Activated B cell treated with CpG ODN at 0.5 μM for 24 hours (primary cell): ENCODE measurements around the gene WDR38. TPM values are rescaled to one million over a fixed set of nuclear protein-coding genes. Genes with fewer than 3 reads are reported as not detected.

Experiments used
- ATAC-seq: fragments of 200-7000 bp; cut with Tn5 transposase; one replicate; pipeline ENCODE4 v1.10.0; 2021; ENCODE audit warnings: low read depth, mild to moderate bottlenecking, moderate library complexity
- CTCF ChIA-PET: fragments of 350-600 bp; sonication (Branson Sonifier 250); formaldehyde crosslinking; loops from one replicate; lab custom pipeline; 2021; ENCODE audit warnings: antibody characterized with exemption; lab: Charles Lee
- POLR2A ChIA-PET: fragments of 350-600 bp; sonication (Branson Sonifier 250); formaldehyde crosslinking; loops from one replicate; lab custom pipeline; 2021; ENCODE audit warnings: antibody characterized with exemption; lab: Charles Lee
- DNase-seq: peaks from one replicate; pipeline ENCODE4 v3.0.0; 2022
- H3K27ac Mint-ChIP-seq: one replicate; pipeline ENCODE4 v1.8.0; 2020; ENCODE audit warnings: mixed read lengths
- H3K27me3 Mint-ChIP-seq: one replicate; pipeline ENCODE4 v1.8.0; 2021; ENCODE audit warnings: mixed read lengths
- H3K36me3 Mint-ChIP-seq: one replicate; pipeline ENCODE4 v1.8.0; 2021; ENCODE audit warnings: low read depth, mixed read lengths
- H3K4me1 Mint-ChIP-seq: one replicate; pipeline ENCODE4 v1.8.0; 2021; ENCODE audit warnings: mixed read lengths
- H3K4me3 Mint-ChIP-seq: one replicate; pipeline ENCODE4 v1.8.0; 2020; ENCODE audit warnings: mild to moderate bottlenecking, mixed read lengths
- H3K9me3 Mint-ChIP-seq: one replicate; pipeline ENCODE4 v1.8.0; 2020; ENCODE audit warnings: mixed read lengths
- CTCF ChIP-seq: fragments of 200-600 bp; IDR thresholded peaks from one replicate; pipeline ENCODE4 v1.8.0; 2022; ENCODE audit warnings: antibody characterized with exemption, mild to moderate bottlenecking
- intact Hi-C: fragments of 100-400 bp; cut with micrococcal nuclease; formaldehyde crosslinking; loops from one replicate; pipeline ENCODE4 v1.15.1; 2024
- total RNA-seq: library from RNA; stranded (reverse); gene quantifications from 2 replicates; pipeline ENCODE4 v1.2.3, GENCODE V29; 2022

The WDR38 gene
- total RNA-seq, 1 donor from 2014 or later: not detected

DNA sequence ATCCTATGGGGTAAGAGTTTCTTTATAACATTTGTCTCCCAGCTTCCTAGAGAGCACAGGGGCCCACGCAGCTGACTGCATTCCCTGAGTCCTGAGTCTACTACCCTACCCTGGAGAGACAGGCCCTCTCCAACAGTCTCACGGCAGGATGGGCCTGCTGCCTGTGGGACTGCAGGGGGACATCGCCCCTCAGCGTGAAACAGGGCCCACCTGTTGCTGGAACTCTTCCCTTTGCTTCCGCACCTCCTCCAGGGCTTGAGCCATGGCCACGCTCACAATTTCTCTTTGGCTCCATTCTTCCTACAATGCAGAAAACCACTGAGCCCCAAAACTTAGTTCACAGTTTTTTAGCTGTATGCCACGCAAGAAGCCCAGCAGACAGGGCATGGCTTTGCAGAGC lies 36.9 kb downstream of the WDR38 start:
- no peaks in the 10 kb centered on the region for H3K9me3 Mint-ChIP-seq
- H3K27ac Mint-ChIP-seq: no peak overlapping the region
- no peak overlapping the region for H3K4me3 Mint-ChIP-seq
- no peak for TF ChIP-seq CTCF
- peaks cover 81% of the 10 kb centered on the region for H3K36me3 Mint-ChIP-seq
- intact Hi-C loops: loop anchor here (10.0 kb wide), 1 partner anchor 485 kb away; no protein-coding TSS in a partner anchor
- ChIA-PET POLR2A (no interaction called here), CTCF (interaction anchor here (5.3 kb wide), 1 partner anchor 36 kb away, joined by 29 read pairs; the partner anchor contains the start of gene WDR38)
- DNase-seq: no peak
- no peaks in the 10 kb centered on the region for H3K27me3 Mint-ChIP-seq
- no peak for ATAC-seq
- H3K4me1 Mint-ChIP-seq: no peaks in the 10 kb centered on the region

GRCh38 chr9:124894035-124894740 lies 40.9 kb downstream of the WDR38 start:
- ChIA-PET CTCF (interaction anchor here (1.1 to 5.3 kb wide), 6 partner anchors 32 to 277 kb away, joined by 3 to 31 read pairs (median 6); partner anchors contain the start of genes ARPC5L, NR6A1, OLFML2A and RPL35), POLR2A (interaction anchor here (0.6 to 1.2 kb wide), 3 partner anchors 24 to 34 kb away, joined by 3 to 5 read pairs (median 3); partner anchors contain the start of gene RPL35)
- Mint-ChIP-seq H3K27ac (no peak overlapping the region), H3K9me3 (no peaks in the 10 kb centered on the region), H3K4me3 (no peak overlapping the region), H3K36me3 (peaks cover 80% of the 10 kb centered on the region), H3K4me1 (no peaks in the 10 kb centered on the region), H3K27me3 (no peaks in the 10 kb centered on the region)
- ATAC-seq (no peak), DNase-seq (no peak)
- TF ChIP-seq CTCF: no peak
- intact Hi-C loops: loop anchor here (1.0 to 10.0 kb wide), 6 partner anchors 25 to 481 kb away; partner anchors contain the start of genes RPL35 and WDR38

- peaks cover 81% of the 10 kb centered on the region for H3K36me3 Mint-ChIP-seq
- ChIA-PET POLR2A (interaction anchor here (1.0 kb wide), 1 partner anchor 24 kb away, joined by 5 read pairs; no protein-coding TSS in a partner anchor), CTCF (interaction anchor here (1.4 to 5.3 kb wide), 4 partner anchors 33 to 122 kb away, joined by 3 to 31 read pairs (median 18); partner anchors contain the start of genes ARPC5L, NR6A1, RPL35 and WDR38)
- DNase-seq (no peak), ATAC-seq (peak; percentile 85)
- H3K4me1 Mint-ChIP-seq: no peaks in the 10 kb centered on the region
- no peak for TF ChIP-seq CTCF
- no peak overlapping the region for H3K4me3 Mint-ChIP-seq
- H3K27me3 Mint-ChIP-seq: no peaks in the 10 kb centered on the region
- H3K27ac Mint-ChIP-seq: peak overlapping the region; percentile 50
- intact Hi-C loops: loop anchor here (1.0 to 10.0 kb wide), 6 partner anchors 26 to 480 kb away; partner anchors contain the start of genes RPL35 and WDR38
- no peaks in the 10 kb centered on the region for H3K9me3 Mint-ChIP-seq
These were observed 41.5 kb downstream of the WDR38 start for GRCh38 chr9:124894741-124895170.

DNA sequence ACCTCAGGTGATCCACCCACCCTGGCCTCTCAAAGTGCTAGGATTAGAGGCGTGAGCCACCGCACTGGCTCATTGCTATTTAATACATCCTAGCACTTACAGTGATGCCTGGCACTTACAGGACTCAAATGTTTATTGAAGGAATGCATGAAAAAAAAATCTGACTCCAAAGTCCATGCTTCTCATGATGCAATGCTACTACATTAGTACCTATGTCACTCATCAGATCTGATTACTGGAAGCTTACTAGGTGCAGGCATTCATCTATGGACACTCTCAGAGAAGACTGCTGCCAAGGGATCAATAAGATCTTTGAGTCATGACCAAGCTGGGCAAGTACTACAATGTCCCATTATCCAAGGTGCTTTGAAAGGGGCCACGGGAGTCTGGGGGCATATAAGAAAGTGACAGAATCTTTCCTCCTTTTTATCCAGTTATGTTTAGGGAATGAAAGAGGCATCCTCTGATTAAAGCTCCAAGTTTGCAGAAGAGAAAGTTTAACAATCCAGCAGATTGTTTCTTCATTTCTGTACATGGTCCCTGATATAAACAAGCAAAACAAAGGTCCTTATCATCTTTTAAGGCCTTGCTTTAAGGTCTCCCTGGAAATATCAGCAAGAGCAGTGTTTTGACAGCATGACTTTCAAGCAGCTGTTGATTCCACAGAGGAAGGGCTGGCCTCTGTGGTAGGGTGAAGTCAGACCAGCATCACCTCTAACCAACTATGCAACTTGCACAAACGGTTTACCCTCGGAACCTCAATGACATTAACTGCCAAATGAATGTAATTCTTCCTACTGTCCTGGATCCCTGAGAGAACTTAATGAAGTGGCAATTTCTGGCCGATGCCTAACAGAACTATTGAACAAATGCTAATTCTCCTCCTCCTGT lies 44.6 kb downstream of the WDR38 start:
- H3K27me3 Mint-ChIP-seq: no peaks in the 10 kb centered on the region
- intact Hi-C loops: loop anchor here (10.0 kb wide), 1 partner anchor 477 kb away; no protein-coding TSS in a partner anchor
- DNase-seq (no peak), ATAC-seq (no peak)
- H3K9me3 Mint-ChIP-seq: no peaks in the 10 kb centered on the region
- TF ChIP-seq CTCF: no peak
- no peaks in the 10 kb centered on the region for H3K4me1 Mint-ChIP-seq
- ChIA-PET CTCF (interaction anchor here (1.1 kb wide), 1 partner anchor 124 kb away, joined by 3 read pairs; no protein-coding TSS in a partner anchor), POLR2A (no interaction called here)
- H3K4me3 Mint-ChIP-seq: no peak overlapping the region
- peaks cover 66% of the 10 kb centered on the region for H3K36me3 Mint-ChIP-seq
- no peak overlapping the region for H3K27ac Mint-ChIP-seq
